Activated CD4-positive, alpha-beta memory T cell treated with anti-CD3 and anti-CD28 coated beads, Interleukin-2, amount 10 ng/mL, durations not matched to agents 7 days and 5 days (primary cell): ENCODE measurements around the gene PROK1. TPM values are rescaled to one million over a fixed set of nuclear protein-coding genes. Genes with fewer than 3 reads are reported as not detected.

Source experiments
- CTCF ChIA-PET: fragments of 350-600 bp; sonication (Branson Sonifier 250); formaldehyde crosslinking; loops from one replicate; lab custom pipeline; 2021; ENCODE audit warnings: antibody characterized with exemption, inconsistent platforms; lab: Charles Lee
- POLR2A ChIA-PET: fragments of 350-600 bp; sonication (Branson Sonifier 250); formaldehyde crosslinking; loops from one replicate; lab custom pipeline; 2021; ENCODE audit warnings: antibody characterized with exemption; lab: Charles Lee
- DNase-seq: peaks from one replicate; pipeline ENCODE4 v3.0.0-alpha.2; 2020
- H3K27ac Mint-ChIP-seq: one replicate; pipeline ENCODE4 v1.8.0; 2021; ENCODE audit warnings: mild to moderate bottlenecking, mixed read lengths
- H3K27me3 Mint-ChIP-seq: one replicate; pipeline ENCODE4 v1.8.0; 2021; ENCODE audit warnings: mixed read lengths
- H3K36me3 Mint-ChIP-seq: one replicate; pipeline ENCODE4 v1.8.0; 2021; ENCODE audit warnings: low read depth, mixed read lengths
- H3K4me1 Mint-ChIP-seq: one replicate; pipeline ENCODE4 v1.8.0; 2021; ENCODE audit warnings: mixed read lengths
- H3K4me3 Mint-ChIP-seq: one replicate; pipeline ENCODE4 v1.8.0; 2021; ENCODE audit warnings: mild to moderate bottlenecking, mixed read lengths
- H3K9me3 Mint-ChIP-seq: one replicate; pipeline ENCODE4 v1.8.0; 2021; ENCODE audit warnings: mixed read lengths
- total RNA-seq, 2 experiments: library from RNA; stranded (reverse); gene quantifications; one replicate each; pipeline ENCODE4 v1.2.3, GENCODE V29; 2021

The PROK1 gene
- total RNA-seq, 2 experiments from 2014 or later: not detected

- no peak overlapping the region for H3K4me3 Mint-ChIP-seq
- H3K9me3 Mint-ChIP-seq: no peaks in the 10 kb centered on the region
- H3K27ac Mint-ChIP-seq: no peak overlapping the region
- ChIA-PET CTCF (interaction anchor here (0.6 to 1.5 kb wide), 7 partner anchors 41 to 900 kb away, joined by 3 to 6 read pairs (median 3); no protein-coding TSS in a partner anchor), POLR2A (interaction anchor here (1.0 kb wide), 1 partner anchor 9 kb away, joined by 3 read pairs; no protein-coding TSS in a partner anchor)
- DNase-seq: no peak
- peaks cover 11% of the 10 kb centered on the region for H3K27me3 Mint-ChIP-seq
- no peaks in the 10 kb centered on the region for H3K4me1 Mint-ChIP-seq
- H3K36me3 Mint-ChIP-seq: no peaks in the 10 kb centered on the region
Measured at GRCh38 chr1:110455151-110455550, 4.2 kb downstream of the PROK1 start.

GRCh38 chr1:110457206-110457605 is 6.3 kb downstream of the PROK1 start:
- no peaks in the 10 kb centered on the region for H3K36me3 Mint-ChIP-seq
- no peaks in the 10 kb centered on the region for H3K4me1 Mint-ChIP-seq
- no peak overlapping the region for H3K27ac Mint-ChIP-seq
- peaks cover 2% of the 10 kb centered on the region for H3K27me3 Mint-ChIP-seq
- no peak for DNase-seq
- no peaks in the 10 kb centered on the region for H3K9me3 Mint-ChIP-seq
- no peak overlapping the region for H3K4me3 Mint-ChIP-seq
- CTCF ChIA-PET: interaction anchor here (0.7 to 0.9 kb wide), 3 partner anchors 45 to 254 kb away, joined by 3 read pairs; no protein-coding TSS in a partner anchor
- POLR2A ChIA-PET: no interaction called here

DNA sequence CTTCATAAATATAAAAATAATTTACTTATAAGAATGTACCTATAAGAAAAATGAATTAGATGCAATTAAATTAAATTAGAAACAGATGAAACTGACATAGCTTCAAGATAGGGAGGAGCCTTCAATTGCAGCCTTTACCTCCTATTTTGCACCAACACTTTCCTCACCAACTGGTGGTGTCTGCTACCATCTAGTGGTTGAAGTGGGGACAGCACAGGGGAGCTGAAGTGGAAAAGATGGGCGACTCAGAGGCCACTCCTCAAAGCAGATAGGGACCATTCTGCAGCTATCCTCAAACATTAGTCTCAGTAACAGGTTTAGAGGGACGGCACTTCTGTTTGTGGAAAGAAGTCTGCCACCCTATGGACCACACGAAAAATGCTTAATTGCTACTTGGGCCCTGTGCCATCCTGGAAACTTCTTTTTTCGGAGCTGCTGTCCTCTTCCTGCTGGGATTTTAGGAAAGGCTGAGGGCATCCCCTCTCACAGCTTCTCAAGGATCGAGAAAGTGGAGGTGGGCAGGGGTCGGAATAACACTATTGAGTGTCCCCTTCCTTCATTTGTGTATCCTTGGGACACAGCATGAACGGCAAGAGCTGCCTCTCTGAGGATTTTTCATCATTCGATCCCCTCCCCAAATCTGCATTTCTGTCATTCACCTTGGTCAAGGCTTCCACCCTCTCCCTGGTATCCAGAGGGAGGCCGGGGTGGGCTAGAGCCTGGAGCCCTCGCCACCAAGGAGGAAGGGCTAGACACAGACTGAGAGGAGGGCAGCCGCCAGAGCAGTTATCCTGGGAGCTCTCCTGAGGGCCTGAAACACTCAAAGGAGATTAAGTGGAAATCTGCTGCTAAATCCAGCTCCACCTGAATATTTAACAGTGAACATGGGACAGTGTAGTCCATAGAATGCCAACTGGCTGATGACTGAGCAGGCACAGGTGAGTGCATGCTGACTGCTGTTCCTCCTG is 9.6 kb downstream of the PROK1 start:
- no peaks in the 10 kb centered on the region for H3K36me3 Mint-ChIP-seq
- ChIA-PET POLR2A (interaction anchor here (1.2 to 1.9 kb wide), 5 partner anchors 121 to 258 kb away, joined by 3 to 12 read pairs (median 6); partner anchors contain the start of gene KCNC4), CTCF (interaction anchor here (0.5 to 6.5 kb wide), 44 partner anchors 9 to 1653 kb away, joined by 3 to 188 read pairs (median 5); partner anchors contain the start of genes KCNC4, LAMTOR5 and RBM15)
- no peaks in the 10 kb centered on the region for H3K9me3 Mint-ChIP-seq
- DNase-seq: peak; percentile 85
- H3K27ac Mint-ChIP-seq: no peak overlapping the region
- H3K4me3 Mint-ChIP-seq: no peak overlapping the region
- H3K27me3 Mint-ChIP-seq: no peaks in the 10 kb centered on the region
- H3K4me1 Mint-ChIP-seq: no peaks in the 10 kb centered on the region

DNA sequence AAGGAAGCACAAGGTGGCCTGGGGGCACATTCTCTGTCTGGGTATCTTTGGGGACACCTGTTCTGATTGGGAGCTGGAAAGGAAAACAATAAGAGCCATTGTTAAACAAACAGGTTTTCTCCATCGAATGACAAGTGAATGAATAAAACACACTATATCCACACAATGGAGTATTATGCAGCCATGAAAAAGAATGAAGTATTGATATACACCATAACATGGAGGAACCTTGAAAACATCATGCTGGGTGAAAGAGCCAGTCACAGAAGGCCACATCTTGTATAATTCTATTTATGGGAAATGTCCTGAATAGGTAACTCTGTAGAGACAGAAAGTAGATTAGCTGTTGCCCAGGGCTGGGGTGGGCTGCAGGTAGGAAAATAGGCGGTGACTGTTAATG is 11.1 kb downstream of the PROK1 start:
- H3K4me3 Mint-ChIP-seq: no peak overlapping the region
- ChIA-PET CTCF (interaction anchor here (0.7 to 6.5 kb wide), 5 partner anchors 32 to 253 kb away, joined by 3 to 188 read pairs (median 4); partner anchors contain the start of gene LAMTOR5), POLR2A (no interaction called here)
- H3K27ac Mint-ChIP-seq: no peak overlapping the region
- DNase-seq: no peak
- H3K9me3 Mint-ChIP-seq: no peaks in the 10 kb centered on the region
- no peaks in the 10 kb centered on the region for H3K36me3 Mint-ChIP-seq
- no peaks in the 10 kb centered on the region for H3K4me1 Mint-ChIP-seq
- H3K27me3 Mint-ChIP-seq: no peaks in the 10 kb centered on the region

DNA sequence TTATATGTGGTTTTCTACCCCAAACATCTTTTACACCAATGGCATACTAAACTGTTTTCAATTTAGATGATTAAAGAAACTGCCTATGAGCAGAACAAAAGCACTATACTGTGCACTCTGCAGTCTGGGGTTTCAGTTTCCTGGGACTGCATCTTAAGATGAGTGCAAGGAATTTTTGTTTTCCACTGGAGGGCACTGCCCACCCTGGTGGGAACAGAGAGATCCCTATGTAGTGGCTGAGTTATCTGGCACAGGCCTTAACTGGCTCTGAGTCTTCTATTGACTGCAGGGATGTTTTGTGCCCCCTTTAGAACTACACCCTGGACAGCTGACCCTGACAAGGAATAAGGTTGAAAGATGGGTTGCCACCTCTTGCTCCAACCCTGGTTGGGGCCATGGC is 12.0 kb downstream of the PROK1 start:
- POLR2A ChIA-PET: no interaction called here
- CTCF ChIA-PET: interaction anchor here (0.7 to 6.5 kb wide), 6 partner anchors 33 to 255 kb away, joined by 3 to 188 read pairs (median 4); partner anchors contain the start of gene LAMTOR5
- Mint-ChIP-seq H3K27me3 (no peaks in the 10 kb centered on the region), H3K36me3 (no peaks in the 10 kb centered on the region), H3K9me3 (no peaks in the 10 kb centered on the region), H3K4me3 (no peak overlapping the region), H3K4me1 (no peaks in the 10 kb centered on the region), H3K27ac (no peak overlapping the region)
- DNase-seq: no peak

DNA sequence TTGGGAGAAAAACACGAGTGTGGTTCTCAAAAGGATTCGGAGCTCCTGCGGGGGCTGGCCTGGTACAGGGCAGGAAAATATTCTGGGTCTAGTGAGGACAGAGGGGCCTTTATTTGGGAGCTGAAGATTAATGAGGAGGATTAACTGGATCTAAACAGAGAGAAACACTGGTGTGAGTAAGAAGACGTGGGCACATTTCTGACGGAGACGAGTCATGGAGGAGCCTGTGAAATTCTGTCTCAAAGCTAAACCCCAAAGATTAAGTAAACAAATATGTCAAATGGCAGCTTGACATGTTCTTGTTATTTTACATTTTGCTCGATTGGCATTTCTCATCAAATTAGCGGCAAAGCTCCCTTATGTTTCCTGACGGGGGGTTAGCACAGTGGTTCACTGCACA is 12.8 kb downstream of the PROK1 start:
- Mint-ChIP-seq H3K4me1 (no peaks in the 10 kb centered on the region), H3K9me3 (no peaks in the 10 kb centered on the region), H3K27me3 (no peaks in the 10 kb centered on the region), H3K36me3 (no peaks in the 10 kb centered on the region), H3K27ac (no peak overlapping the region), H3K4me3 (no peak overlapping the region)
- CTCF ChIA-PET: interaction anchor here (0.8 to 6.5 kb wide), 6 partner anchors 14 to 260 kb away, joined by 3 to 188 read pairs (median 4); partner anchors contain the start of gene LAMTOR5
- POLR2A ChIA-PET: interaction anchor here (0.5 kb wide), 1 partner anchor 72 kb away, joined by 3 read pairs; no protein-coding TSS in a partner anchor
- no peak for DNase-seq

- Mint-ChIP-seq H3K27me3 (peaks cover under 1% of the 10 kb centered on the region), H3K4me1 (no peaks in the 10 kb centered on the region), H3K36me3 (no peaks in the 10 kb centered on the region), H3K9me3 (no peaks in the 10 kb centered on the region), H3K27ac (no peak overlapping the region), H3K4me3 (no peak overlapping the region)
- DNase-seq: no peak
- ChIA-PET POLR2A (interaction anchor here (0.5 kb wide), 1 partner anchor 73 kb away, joined by 3 read pairs; no protein-coding TSS in a partner anchor), CTCF (interaction anchor here (1.1 to 6.5 kb wide), 5 partner anchors 13 to 261 kb away, joined by 3 to 188 read pairs (median 5); partner anchors contain the start of gene LAMTOR5)
Measured at GRCh38 chr1:110464340-110464739, 13.4 kb downstream of the PROK1 start.

DNA sequence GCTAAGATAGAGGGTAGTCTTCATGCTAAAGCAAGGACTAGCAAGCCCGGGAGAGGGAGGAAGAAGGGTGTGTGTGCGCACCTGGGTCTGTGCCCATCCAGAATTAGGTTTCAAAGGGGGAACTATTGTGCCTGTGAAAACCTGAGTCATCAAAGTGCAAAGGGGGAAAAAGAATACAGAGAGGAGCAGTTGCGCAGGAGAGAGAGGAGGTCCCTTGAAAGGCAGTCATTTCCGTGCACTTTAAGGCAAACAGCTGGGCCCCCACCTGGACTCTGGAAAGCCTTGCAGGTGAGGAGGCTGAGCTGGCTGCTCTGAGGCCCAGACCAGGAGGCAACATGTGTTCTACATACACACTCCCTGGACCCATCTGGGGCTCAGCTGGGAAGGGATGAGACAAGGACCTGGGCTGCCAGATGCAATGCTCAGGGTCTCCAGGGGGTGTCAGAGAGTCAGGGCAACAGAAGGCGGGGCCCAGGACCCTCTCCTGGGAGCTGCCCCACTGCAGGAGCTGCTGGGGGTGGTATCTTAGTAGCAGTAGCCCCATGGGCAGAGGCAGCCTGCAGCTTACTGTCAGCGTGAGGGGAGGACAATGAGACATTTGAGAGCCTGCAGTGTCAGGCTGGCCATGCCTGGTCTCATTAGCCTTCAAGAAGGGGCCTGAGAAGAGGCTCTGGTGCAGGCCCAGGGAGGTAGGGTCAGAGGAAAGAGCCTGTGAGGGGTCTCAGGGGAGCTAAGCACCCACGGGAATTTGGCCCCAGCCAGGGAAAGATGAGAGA is 14.3 kb downstream of the PROK1 start:
- Mint-ChIP-seq H3K4me3 (no peak overlapping the region), H3K27ac (no peak overlapping the region), H3K27me3 (peaks cover 4% of the 10 kb centered on the region), H3K4me1 (no peaks in the 10 kb centered on the region), H3K9me3 (no peaks in the 10 kb centered on the region), H3K36me3 (no peaks in the 10 kb centered on the region)
- no peak for DNase-seq
- CTCF ChIA-PET: interaction anchor here (1.8 to 2.9 kb wide), 2 partner anchors 31 to 258 kb away, joined by 5 to 11 read pairs; no protein-coding TSS in a partner anchor
- POLR2A ChIA-PET: interaction anchor here (1.0 kb wide), 1 partner anchor 262 kb away, joined by 3 read pairs; no protein-coding TSS in a partner anchor

GRCh38 chr1:110465814-110466380 is 14.9 kb downstream of the PROK1 start:
- no peak for DNase-seq
- Mint-ChIP-seq H3K9me3 (no peaks in the 10 kb centered on the region), H3K36me3 (no peaks in the 10 kb centered on the region), H3K27ac (no peak overlapping the region), H3K4me1 (no peaks in the 10 kb centered on the region), H3K4me3 (no peak overlapping the region), H3K27me3 (peaks cover 6% of the 10 kb centered on the region)
- ChIA-PET POLR2A (interaction anchor here (1.0 kb wide), 1 partner anchor 262 kb away, joined by 3 read pairs; no protein-coding TSS in a partner anchor), CTCF (interaction anchor here (2.9 kb wide), 1 partner anchor 30 kb away, joined by 11 read pairs; no protein-coding TSS in a partner anchor)

- Mint-ChIP-seq H3K27ac (no peak overlapping the region), H3K9me3 (no peaks in the 10 kb centered on the region), H3K27me3 (peaks cover 10% of the 10 kb centered on the region), H3K4me3 (no peak overlapping the region), H3K36me3 (no peaks in the 10 kb centered on the region), H3K4me1 (no peaks in the 10 kb centered on the region)
- no peak for DNase-seq
- ChIA-PET POLR2A (no interaction called here), CTCF (interaction anchor here (2.9 kb wide), 1 partner anchor 29 kb away, joined by 11 read pairs; no protein-coding TSS in a partner anchor)
Measured at GRCh38 chr1:110466646-110467280, 15.8 kb downstream of the PROK1 start.

GRCh38 chr1:110471131-110471530 is 20.2 kb downstream of the PROK1 start:
- Mint-ChIP-seq H3K36me3 (no peaks in the 10 kb centered on the region), H3K27ac (no peak overlapping the region), H3K27me3 (peaks cover 14% of the 10 kb centered on the region), H3K4me3 (no peak overlapping the region), H3K9me3 (no peaks in the 10 kb centered on the region), H3K4me1 (no peaks in the 10 kb centered on the region)
- ChIA-PET CTCF (interaction anchor here (2.0 kb wide), 1 partner anchor 25 kb away, joined by 5 read pairs; no protein-coding TSS in a partner anchor), POLR2A (no interaction called here)
- DNase-seq: no peak
